GM18502 (cell line): Measurements from ENCODE around the gene TUFM.
"Not testable (repeated sequence)": the region's sequence is repeated elsewhere in the genome, so short reads cannot be mapped to it uniquely, and the experiment has no call there.

Experiments used
- ATAC-seq: cut with Tn5 transposase; IDR thresholded peaks from one replicate; pipeline ENCODE4 v1.9.1; 2021; ENCODE audit warnings: mild to moderate bottlenecking; ENCODE audit not compliant: unreplicated experiment, poor library complexity

TUFM gene

DNA sequence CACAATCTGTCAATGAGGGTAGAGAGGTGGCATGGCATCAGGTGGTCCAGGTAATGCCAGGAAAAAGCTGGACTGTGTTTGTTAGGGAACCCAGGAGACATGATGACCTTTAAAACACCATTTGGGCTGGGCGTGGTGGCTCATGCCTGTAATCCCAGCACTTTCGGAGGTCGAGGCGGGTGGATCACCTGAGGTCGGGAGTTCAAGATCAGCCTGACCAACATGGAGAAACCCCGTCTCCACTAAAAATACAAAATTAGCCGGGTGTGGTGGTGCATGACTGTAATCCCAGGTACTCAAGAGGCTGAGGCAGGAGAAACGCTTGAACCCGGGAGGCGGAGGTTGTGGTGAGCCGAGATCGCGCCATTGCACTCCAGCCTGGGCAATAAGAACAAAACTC is 25.6 kb downstream of the TUFM start:
- ATAC-seq = not testable (repeated sequence)

DNA sequence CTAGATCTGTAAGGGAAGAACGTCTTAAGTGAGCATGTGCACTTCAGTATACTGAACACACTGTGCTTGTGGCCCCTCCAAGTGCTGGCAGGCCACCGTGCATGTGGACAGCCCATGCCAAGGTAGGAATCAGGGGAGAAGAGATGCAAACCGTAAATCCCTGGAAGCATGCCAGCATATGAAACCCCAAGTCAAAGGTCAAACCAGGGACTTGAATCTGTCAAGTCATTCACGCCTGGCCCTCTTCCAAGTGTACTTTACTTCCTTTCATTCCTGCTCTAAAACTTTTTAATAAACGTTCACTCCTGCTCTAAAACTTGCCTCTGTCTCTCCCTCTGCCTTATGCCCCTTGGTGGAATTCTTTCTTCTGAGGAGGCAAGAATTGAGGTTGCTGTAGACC is 26.1 kb downstream of the TUFM start:
- ATAC-seq = no peak

DNA sequence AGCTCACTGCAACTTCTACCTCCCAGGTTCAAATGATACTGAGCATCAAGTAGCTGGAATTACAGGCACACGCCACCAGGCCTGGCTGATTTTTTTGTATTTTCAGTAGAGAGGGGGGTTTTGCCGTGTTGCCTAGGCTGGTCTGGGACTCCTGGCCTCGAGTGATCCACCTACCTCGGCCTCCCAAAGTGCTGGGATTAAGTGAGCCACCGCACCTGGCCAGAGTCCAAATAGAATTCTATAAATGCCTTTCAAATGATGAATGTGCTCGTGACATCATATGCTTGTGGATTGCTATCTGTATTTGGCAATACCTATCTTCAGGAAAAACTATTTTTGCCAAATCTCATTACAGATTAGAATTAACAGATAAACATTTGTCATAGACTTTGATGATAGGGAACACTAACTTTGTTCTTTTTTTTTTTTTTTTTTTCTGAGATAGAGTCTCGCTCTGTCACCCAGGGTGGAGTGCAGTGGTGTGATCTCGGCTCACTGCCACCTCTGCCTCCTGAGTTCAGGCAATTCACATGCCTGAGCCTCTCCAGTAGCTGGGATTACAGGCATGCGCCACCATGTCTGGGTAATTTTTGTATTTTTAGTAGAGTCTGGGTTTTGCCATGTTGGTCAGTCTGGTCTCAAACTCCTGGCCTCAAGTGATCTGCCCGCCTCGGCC is 38.6 kb downstream of the TUFM start:
- not testable (repeated sequence) for ATAC-seq

DNA sequence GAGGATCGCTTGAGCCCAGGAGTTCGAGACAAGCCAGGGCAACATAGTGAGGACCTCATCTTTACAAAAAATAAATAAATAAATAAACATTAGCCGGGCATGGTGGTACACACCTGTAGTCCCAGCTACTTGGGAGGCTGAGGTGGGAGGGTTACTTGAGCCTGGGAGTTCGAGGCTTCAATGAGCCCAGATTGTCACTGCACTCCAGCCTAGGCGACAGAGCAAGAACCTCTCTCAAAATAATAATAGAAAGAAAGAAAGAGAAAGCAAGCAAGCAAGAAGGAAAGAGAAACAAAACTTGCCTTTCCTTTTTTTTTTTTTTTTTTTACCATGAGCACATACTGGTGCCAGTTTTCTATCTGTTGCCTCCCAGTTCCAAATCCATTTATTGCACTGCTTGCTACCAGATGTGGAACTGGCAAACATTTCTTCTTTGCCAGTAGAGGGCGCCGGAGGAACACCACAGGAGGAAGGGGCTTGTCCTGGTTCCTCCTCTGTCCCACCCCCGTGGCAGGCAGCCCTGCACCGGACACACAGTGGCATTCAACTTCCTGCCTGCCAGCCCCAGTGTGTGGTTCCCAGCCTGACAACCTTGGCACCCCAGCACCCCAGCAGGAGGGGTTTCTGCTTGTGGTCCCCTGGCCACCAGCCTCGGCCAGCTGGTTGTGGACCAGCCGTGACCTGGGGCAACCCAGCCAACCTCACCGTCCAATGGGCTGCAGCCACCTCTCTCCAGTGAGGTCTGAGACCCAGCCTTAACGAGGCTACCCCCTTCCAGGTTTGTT is 43.7 kb downstream of the TUFM start:
- ATAC-seq = peak; percentile 65
